GM08714 (cell line): Measurements from ENCODE around the gene MAP3K14.

Experiments
- H3K4me3 ChIP-seq: fragments of 200-500 bp; sonication (Bioruptor generic); 2 replicates; pipeline ENCODE4 v1.5.1; 2014; ENCODE audit warnings: mild to moderate bottlenecking, low read length, inconsistent platforms
- ZNF274 ChIP-seq: IDR thresholded peaks from 2 replicates; pipeline ENCODE4 v1.6.1; 2012; ENCODE audit warnings: mild to moderate bottlenecking, low read depth, low read length

Gene MAP3K14

DNA sequence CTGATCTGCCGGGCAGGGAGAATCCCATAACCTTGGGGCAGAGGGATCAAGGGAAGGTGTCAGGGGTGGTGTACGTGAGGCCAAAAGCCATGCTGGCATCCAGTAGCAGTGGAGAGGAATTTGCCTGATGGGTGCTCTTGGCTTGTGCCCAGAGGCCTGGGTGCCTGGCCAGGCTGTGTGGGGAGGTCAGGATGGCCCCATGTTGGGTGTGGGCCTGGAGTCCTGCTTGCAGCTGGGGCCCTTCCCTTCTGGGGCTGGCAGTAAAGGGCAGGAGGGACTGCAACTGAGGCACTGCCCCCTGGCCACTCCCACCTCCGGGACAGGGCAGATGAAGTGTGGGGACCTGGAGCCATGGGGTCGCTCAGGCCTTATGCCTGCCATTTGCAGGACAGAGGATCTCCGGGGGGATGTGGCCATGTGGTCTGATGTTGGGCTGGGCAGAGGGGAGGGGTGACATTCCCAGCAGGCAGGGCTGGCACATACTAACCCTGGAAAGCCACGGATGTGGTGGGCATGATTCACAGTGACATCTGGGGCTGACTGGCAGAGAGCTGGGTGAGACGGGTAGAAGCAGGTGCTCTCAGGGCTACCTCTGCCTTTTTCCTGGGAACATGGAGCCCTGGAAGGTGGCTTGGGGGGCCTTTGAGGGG is 91.6 kb downstream of the MAP3K14 start:
- TF ChIP-seq ZNF274 = no peak
- H3K4me3 ChIP-seq = peak overlapping the region; percentile 53; the same call in 1 of the 2 replicates

DNA sequence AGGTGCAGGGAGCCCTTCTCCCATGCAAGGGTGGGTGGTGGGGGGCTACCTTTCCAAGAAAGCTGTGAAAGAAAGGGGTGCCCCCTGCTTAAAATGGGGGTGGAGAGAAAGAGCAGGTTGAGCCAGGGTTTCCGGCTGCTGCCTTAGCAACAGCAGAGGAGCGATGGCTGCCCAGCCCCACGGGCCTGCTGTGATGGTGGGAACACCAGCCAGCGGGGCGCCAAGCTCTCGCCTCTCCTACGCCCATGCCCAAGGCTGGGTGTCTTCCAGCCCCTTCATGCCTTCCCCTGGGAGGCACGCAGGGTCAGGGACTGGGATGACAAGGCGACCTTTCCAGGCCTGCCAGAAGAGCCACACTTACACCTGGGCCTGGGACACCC is 92.2 kb downstream of the MAP3K14 start:
- no peak for TF ChIP-seq ZNF274
- H3K4me3 ChIP-seq = peak overlapping the region; percentile 76; the same call in 1 of the 2 replicates

DNA sequence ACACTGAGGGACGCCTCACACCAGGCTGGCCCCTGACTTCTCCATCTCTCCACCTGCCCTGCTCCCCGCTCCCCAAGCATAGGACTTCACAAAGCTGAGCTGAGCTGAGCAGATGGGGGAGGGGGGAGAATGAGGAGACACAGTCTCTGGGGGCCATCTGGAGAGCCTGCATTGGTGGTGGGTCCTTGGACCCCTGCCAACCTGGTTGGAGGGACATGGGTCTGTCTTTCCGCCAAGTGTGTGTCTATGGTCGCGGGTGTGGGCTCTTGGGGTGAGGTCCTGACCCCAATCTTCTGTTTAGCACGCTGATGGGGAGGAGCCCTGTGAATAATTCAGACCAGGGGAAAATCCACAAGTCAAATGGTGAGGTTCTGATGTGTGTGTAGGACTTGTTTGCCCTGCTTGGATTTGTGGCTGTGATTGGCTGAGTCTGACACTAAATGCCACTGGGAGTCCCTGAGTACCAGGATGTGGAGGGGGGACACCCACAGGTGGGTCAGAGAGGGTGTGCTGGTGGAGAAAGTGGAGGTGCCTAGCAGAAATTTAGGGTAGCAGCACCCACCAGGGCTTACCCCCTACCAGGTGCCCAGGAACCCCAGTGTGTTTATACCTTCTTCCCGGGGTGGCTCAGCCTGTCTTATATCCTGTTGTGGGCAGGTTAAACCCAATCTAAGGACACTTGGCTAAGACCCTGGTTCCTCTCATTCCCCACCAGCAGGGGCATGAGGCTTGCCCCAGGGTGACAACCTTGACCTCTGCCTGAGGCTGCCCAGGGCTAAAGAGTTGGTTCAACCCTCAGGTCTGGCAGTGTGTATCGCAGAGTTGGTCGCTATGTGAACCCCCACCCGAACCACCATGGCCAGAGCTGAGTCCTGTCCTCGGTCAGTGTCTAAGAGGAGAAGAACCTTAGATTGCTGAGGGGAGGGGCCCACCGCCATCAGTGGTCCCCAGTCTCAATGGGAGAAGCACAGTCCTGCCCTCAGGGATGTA is 93.0 kb downstream of the MAP3K14 start:
- peak overlapping the region; percentile 76; the same call in 1 of the 2 replicates for H3K4me3 ChIP-seq
- TF ChIP-seq ZNF274 = no peak

DNA sequence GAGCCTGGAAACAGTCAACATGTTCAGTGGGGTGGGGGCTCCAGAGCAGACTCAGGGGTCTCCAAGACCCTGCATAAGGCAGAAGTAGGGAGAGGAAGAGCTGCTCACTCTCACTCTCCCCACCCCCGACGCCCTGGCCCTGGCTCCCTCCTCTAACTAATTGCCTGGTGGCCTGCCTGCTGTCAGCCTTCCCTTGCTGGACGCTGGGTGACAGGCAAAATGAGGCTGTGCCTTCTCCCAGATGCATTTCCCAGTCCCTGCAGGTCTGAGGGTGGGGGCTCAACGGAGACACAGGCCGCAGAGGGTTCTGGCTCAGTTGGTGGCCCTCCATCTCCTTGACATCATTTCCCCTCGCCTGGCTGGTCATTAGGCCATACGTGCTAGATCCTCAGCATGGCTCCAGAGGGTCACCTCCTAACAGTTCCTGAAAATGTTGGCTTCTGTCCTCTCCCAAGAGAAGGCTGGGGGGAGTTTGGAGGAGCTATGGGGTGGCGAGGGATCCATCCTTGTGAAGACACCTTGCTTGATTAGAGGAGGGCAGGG is 93.8 kb downstream of the MAP3K14 start:
- peak overlapping the region; percentile 76; the same call in 1 of the 2 replicates for H3K4me3 ChIP-seq

DNA sequence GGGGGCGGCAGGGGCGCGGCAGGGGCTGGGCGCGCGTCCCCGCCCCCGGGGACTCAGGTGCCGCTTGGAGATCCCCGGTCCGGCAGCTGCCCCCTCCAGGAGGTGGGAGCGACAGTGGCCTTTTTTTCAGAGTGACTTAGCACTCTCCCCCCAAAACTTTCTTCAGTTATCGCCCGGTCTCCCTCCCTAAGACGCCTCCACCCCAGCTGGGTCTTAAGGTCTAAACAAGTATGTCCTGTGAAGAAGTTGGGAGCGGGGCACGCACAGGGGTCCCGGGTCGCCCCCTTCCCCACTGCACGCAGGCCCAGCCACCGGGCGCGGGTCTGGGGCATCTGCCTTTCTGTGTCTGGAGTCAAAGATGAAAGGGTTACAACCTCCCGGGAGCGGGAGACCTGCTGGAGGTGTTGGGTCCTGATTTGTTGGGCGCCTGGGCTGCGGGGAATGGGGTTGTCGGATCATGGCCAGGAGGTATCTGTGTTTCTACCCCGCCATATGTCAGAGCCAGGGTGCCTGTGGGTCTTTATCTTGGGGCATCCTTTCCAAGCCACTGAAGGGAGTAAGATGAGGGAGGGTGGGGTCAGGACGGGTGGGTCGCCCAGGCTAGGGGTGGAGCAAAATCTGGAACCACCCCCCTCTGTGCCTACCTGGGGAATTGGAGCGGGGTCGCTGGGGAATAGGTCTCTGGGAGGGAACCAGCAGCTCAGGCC is 94.4 kb downstream of the MAP3K14 start:
- H3K4me3 ChIP-seq = peak overlapping the region; percentile 76
- no peak for TF ChIP-seq ZNF274

More for the DNA sequence above, 93.8 kb downstream of the MAP3K14 start:
- TF ChIP-seq ZNF274 = no peak

DNA sequence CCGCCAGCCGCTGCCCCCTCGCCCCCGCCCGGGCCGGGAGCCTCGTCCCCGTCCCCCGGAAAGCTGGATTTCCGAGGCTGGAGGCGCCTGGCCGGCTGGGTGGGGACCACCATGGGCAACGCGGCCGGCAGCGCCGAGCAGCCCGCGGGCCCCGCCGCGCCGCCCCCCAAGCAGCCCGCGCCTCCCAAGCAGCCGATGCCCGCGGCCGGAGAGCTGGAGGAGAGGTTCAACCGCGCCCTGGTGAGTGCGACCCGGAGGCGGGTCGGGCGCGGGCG is 94.9 kb downstream of the MAP3K14 start:
- no peak for TF ChIP-seq ZNF274
- H3K4me3 ChIP-seq = peak overlapping the region; percentile 76

DNA sequence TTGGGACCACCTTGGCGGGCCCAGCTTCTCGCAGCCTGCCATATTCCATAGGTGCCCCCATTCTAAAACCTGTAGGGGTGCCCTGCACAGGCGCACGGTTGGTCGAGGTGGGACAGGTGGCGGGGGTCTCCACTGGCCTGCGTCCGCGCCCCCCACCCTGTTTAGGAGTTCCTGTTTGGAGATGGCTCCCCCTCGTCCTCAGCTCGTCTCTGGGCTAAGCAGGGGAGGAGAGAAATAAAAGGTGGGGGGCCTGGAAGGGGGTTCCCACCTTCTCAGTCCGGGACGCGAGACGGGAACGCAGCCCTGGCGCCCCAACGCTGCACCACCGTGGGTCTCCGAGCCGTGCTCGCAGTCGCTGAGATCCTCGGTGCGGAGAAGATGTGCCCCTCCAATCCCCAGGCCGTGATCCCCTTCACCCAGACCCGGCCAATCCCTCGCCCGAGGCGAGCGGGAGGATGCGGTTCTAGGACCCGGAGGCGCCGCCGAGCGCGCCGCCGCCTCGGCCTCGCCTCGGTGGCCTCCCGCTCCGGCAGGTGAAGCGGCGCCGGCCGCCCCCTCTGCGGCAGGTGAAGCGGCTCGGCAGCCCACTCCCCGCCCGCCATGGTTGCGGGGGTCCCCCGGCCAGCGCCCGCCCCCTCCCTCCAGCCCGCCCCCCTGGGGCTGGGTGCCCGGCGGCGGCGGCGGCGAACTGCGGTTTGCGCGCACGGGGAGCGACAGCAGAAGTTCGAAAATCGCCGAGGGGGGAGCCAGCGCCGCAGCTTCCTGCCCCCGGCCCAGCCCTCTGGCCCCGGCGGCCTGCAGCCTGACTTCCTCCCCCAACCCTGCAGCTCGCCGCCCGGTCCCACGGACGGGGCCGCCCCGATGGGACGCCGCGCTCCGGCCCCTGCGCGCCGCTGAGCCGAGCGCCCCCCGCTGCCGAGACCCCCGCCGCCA is 95.5 kb downstream of the MAP3K14 start, which contains the start of gene FMNL1:
Gene FMNL1, plus strand, starts transcription at position 805 of the 933 bp plus-strand sequence. CDS start 240 bp downstream, outside the sequence.
- no peak for TF ChIP-seq ZNF274
- H3K4me3 ChIP-seq = peak within 1 kb of the TSS; percentile 76

DNA sequence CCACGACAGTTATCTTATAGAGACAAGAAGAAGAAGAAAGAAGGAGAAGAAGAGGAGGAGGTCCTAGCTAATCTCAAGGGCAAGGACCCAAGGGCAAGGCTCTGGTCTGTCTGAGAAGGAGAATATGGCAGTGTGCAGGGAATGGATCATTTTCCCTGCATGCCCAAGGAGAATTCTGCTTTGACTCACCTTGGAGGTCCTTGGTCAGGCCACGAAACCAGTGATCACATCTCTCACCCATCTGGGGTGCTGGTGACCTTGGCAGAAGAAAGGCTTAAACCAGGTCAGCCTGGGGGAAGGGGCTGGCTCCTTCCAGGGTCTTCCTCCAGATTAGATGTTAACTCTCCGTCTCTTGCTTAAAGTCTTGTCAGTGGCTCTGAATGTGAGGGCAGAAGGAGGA is 96.7 kb downstream of the MAP3K14 start:
- TF ChIP-seq ZNF274 = no peak
- H3K4me3 ChIP-seq = no peak overlapping the region

DNA sequence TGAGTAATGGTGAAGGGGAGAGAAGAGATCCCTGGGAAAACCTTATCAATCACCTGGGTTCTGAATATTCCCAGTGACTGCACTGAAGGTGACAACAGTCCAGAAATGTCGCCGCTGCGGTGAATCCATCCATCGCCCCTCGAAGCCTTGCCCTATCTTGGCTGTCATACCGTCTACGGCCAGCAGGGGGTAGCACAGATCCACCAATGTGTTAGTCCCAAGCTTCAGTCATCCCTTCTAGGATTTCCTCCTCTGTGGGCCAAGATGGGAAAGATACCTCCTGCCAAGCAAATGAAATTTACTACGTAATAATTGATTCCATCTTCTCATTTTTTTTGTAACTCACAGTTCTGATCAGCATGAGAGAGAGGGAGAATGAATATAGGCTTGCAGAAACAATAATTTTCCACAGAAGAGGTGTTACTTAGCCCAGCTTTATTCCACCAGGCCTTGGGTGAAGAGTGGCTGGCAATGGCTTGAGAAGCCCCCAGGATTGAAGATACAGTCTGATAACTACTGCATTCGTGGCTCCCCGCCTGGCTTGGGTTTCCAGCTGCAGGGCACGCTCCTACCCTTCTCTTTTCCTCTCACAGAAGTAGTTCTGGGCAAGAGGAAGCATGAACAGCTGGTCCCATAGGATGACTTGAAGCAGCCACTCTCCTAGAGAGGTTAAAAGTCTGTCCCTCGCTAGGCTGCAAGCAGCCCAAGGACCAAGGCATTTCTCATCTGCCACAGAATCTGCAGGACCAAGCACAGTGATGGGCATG is 97.7 kb downstream of the MAP3K14 start:
- no peak for TF ChIP-seq ZNF274

More for the DNA sequence above, 97.7 kb downstream of the MAP3K14 start:
- no peak overlapping the region for H3K4me3 ChIP-seq
